G401 (cell line): ENCODE measurements around the gene STX11. TPM values are rescaled to one million over a fixed set of nuclear protein-coding genes. Genes with fewer than 3 reads are reported as not detected.

Experiments
- DNase-seq: peaks from one replicate; pipeline ENCODE4 v3.0.0-alpha.2; 2015; ENCODE audit warnings: low spot score
- in situ Hi-C: cut with HindIII; loops from 2 replicates; pipeline ENCODE4 v1.10.0; 2016; ENCODE audit warnings: low sequenced_read_pairs, mixed read lengths
- total RNA-seq: library from RNA; depleted of rRNA; stranded (reverse); fragments of >200 nt; shearing (Covaris generic); gene quantifications from 2 replicates; pipeline ENCODE4 v1.2.3, GENCODE V29; 2014

Gene STX11
- total RNA-seq, 1 experiment from 2014 or later, result 0.07 TPM

- in situ Hi-C loops, result no loop called here
- DNase-seq, result no peak
Observed at GRCh38 chr6:144195671-144196270, 45.5 kb downstream of the STX11 start.

GRCh38 chr6:144197919-144198318, 47.6 kb downstream of the STX11 start:
- in situ Hi-C loops, result no loop called here
- no peak for DNase-seq

DNA sequence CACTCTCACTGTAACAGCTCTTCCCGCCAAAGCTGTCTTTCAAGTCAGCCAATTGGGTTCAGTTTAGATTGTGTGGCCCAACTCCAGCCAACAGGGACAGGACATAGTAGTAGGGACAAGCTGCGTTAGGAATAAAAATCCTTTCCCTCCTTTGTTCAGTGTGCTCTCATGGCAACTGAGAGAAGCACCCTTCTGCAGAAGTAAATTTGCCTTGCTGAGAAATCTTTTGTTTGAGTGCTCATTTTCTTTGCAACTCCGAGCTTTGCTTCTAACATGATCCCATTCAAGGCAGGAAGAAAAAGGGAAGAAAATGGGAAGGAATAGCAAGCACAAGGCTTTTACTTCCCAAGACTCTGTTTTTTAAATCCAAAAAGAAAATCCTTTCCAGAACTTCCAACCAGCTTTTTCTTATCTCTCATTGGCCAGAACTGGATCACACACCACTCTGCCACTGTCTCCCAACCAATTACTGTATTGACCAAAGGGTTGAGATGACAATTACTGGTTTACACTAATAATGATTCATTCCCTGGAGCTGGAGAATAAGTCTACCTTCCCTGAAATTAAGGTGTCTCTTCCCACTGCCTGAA, 52.7 kb downstream of the STX11 start:
- no peak for DNase-seq
- in situ Hi-C loops, result no loop called here

- DNase-seq, result no peak
- in situ Hi-C loops, result no loop called here
Observed at GRCh38 chr6:144211160-144211559, 60.8 kb downstream of the STX11 start.

- in situ Hi-C loops, result no loop called here
- DNase-seq, result no peak
Observed at GRCh38 chr6:144213315-144213714, 63.0 kb downstream of the STX11 start.

DNA sequence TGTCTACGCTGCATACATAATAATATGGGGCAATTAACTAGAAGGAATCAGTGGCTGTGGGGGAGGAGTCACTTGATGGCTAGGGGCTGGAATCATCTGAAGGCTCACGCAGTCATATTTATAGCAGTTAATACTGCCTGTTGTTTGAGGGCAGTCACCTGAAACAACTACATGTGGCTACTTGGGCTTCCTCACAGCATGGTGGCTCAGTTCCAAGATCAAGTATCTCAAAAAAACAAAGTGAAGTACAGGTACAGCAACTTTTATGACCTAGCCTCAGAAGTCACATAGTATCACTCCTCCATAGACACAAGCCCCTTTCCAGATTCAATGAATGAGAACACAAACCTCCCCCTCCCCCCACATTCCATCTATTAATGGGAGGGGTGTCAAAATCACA, 63.7 kb downstream of the STX11 start:
- no peak for DNase-seq
- in situ Hi-C loops, result no loop called here

GRCh38 chr6:144214622-144215401, 64.5 kb downstream of the STX11 start:
- in situ Hi-C loops, result no loop called here

DNA sequence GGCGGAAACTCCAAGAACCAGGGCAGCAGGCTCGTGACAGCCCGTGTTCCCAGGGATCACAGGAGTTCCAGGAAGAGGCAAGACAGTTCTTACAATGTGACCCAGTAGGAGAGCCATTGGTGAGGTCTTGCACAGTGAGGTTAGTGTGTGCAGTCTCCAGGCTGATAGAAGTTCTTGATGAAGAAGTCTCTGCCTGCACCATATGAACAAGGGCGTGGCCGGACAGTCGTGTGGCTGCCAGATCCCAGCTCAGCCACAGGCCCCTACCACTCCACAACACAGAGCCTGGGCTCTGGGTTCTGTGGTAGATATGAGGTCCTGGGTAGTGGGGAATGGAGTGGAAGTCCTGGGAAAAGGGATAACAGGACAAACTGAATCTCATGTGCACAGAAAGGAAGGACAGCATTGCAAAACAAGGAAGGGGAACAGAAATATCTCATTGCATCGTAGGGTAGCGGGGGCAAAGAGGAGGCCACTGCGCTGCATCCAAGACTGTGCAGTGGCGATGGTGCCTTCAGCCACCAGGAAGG, 65.2 kb downstream of the STX11 start:
- in situ Hi-C loops, result no loop called here
- DNase-seq, result peak; percentile 40

More at GRCh38 chr6:144214622-144215401, 64.5 kb downstream of the STX11 start:
- no peak for DNase-seq

DNA sequence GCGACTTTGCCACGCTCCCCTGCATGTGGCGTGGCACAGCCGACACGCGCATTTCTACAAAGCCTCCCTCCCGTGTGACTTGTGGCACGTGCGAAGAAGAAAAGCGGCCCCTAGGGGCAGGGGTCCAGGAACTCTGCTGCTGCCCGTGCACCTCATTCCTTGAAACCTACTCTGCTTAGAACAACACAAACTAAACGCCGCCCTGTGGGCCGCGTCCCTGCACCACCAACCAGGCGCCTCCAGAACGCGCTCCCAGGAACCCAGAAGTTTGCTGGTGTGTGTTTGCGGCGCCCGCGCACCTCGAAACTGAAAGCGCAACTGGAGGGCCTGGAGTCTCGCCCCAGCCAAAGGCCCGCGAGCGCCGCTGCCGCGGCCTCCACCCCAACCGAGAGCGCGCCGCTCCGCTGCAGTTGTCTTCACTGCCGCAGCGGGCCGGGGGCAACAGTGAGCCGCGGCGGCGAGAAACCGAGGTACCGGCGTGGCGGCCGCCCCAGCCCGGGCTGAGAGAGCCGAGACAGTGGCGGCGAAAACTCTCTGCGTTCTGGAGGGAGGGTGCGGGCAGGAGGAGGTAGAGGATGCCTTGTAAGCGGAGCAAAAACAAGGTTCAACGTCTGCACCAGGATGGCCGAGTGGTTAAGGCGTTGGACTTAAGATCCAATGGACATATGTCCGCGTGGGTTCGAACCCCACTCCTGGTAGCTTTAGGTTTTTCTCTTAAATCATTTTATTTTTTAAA, 65.8 kb downstream of the STX11 start:
- in situ Hi-C loops, result no loop called here
- peak; percentile 96 for DNase-seq

DNA sequence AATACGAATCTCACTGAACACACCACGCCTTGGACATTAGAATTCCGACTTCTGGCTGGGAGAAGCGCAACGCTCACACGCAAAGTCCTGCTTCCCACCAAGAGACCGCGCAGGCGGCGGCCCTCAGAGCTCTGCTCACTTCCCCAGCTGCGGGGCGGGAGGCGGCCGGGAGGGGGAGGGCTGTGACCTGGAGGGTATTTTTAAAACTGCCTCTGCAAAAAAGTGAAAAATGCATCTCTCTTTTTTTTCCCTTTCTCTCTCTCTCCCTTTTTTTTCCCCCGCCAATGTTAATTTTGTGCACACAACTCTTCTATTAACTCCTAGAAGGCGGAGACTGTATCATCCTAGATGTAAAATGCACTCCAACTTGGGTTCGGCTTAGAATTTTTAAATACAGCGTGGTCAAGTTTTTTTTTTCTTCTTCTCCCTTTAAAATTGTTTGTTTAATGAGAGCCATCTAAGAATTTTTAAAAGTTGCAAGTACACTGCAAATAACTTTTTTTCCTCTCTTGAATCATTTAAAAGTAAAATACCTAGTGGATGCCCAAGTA, 66.4 kb downstream of the STX11 start:
- in situ Hi-C loops, result no loop called here
- DNase-seq, result no peak

DNA sequence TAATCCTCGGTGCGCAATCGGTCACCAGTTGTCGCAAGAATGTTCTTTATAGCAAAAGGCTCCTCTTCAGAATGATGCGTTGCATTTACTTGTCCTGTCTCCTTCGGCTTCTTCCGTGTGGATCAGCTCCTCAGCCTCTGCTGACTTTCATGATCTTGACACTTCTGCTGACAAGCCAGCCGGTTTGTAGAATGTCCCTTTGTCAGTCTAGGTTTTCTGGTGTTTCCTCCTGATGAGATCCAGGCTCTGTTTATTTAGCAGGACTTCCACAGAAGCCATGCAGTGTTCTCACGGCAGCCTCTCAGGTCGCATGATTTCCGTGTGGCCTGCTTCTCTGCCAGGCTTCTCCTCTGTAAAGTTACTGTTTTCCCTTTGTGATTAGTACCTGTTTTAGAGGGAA, 66.9 kb downstream of the STX11 start:
- DNase-seq, result peak; percentile 6
- in situ Hi-C loops, result no loop called here

GRCh38 chr6:144217797-144218196, 67.5 kb downstream of the STX11 start:
- DNase-seq, result no peak
- in situ Hi-C loops, result no loop called here

DNA sequence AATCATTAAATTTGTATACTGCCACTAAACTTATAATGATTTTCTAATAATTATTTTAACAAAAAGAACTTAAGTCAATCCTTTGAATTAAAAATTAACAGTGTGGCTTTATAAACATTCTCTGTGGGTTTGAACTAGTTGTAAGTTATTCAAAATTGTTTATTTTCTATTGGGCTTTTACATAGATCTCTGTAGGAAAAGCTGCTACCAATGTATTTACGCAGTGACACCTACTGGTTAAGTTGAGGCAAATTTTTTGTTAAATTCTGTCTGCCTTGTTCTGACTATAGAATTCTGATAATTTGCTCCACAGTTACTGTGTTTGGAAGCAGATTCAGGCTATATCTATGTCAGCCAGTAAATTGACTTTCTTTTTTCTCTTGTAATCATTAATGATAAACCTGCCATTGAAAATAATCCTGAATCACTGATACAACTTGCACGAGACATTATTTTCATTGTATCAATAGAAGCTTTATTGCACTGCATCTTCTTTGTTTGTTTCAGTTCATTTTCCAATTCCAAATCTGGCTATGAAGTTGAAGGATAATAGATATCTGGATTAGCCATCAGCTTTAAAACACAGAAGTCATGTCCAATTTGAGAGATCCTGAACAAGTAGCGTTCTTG, 68.9 kb downstream of the STX11 start:
- in situ Hi-C loops, result no loop called here
- peak; percentile 53 for DNase-seq

- DNase-seq, result no peak
- in situ Hi-C loops, result no loop called here
Observed at GRCh38 chr6:144220031-144220790, 69.9 kb downstream of the STX11 start.

GRCh38 chr6:144223686-144224085, 73.4 kb downstream of the STX11 start:
- in situ Hi-C loops, result no loop called here
- DNase-seq, result no peak

DNA sequence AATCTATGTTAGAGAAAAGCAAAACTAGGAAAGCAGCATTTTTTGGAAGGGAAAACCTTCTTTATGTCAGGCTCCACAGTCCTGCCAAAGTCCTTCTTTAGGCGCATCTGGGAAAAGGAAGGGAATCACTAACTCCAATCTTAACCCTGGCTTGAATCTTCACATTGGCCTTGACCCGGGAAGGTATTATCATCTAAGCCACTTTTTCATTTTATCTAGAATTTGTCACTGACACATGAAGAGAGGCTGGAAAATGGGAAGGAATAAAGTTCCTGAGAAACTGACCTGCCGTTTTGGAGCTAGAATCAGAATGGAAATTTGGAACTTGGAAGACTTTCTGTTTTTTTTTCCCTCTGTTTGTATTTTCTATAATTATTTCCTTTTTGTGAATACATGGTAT, 81.4 kb downstream of the STX11 start:
- in situ Hi-C loops, result no loop called here
- DNase-seq, result no peak

DNA sequence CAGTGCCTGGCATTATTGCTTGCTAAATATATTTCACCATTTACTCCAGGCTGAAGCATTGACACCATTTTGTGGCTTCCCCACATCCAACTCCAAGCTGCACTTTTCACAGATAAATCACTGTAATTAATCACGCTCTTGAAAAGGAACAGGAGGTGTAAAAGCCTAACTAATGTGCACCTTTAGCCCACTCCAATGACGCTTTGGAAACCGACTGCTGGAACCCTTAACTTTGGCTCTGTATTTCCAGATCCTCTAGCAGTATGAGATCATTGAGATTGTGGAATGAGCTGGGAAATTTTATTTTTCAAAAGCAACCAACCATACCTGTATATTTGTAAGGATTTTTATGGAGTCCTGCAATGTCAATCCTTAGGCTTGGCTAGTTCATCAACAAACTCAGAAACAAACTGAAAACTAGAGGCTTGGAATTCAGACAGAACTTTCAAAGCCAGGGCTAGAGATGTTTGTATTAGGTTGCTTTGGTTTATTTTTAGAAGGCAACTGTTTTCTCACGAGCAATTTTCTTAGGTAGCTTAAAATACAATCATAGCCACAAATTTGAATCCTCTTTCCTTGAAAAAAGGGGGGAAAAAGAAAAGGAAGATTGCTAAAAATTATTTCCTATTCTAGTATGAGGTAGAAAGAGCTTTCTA, 82.0 kb downstream of the STX11 start:
- no peak for DNase-seq
- in situ Hi-C loops, result no loop called here

- in situ Hi-C loops, result no loop called here
- no peak for DNase-seq
Observed at GRCh38 chr6:144232832-144233230, 82.5 kb downstream of the STX11 start.
